HG03571 (cell line): ENCODE measurements around the gene ACSM6.

ENCODE experiments used
- ATAC-seq: cut with Tn5 transposase; IDR thresholded peaks from one replicate; pipeline ENCODE4 v1.9.1; 2021; ENCODE audit not compliant: unreplicated experiment

ACSM6 gene

DNA sequence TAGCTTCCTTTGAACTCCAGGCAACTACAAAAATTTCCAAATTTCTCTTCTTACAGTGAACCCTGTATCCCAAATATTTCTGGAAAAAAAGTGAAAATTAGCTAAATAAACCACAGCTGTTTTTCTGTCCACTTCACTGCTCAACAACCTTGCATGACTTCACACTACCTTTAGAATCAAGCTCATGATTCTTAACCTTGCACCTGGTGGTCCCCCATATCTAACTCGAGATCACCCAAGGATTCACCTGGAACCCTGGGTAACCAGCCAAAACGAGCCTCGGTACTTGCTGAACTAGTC, 49.2 kb downstream of the ACSM6 start:
- no peak for ATAC-seq

DNA sequence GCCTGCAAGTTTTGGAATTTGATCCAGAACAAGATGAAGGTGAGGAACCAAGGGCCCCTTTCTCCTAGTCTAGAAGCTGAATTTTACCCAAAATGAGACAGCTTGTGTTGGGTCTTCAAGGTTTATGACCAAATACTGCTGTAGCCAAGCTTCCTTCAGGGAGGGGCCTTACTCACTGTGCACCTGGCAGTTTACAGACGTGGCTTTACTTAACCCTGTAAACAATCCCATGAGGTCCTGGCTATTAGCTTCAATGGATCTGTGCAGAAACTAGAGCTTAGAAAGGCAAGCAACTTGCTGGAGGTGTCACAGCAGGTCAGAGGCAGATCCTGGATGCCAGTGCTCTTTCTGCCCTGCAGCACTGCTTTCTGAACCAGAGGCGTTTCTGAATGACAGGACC, 50.1 kb downstream of the ACSM6 start:
- no peak for ATAC-seq

DNA sequence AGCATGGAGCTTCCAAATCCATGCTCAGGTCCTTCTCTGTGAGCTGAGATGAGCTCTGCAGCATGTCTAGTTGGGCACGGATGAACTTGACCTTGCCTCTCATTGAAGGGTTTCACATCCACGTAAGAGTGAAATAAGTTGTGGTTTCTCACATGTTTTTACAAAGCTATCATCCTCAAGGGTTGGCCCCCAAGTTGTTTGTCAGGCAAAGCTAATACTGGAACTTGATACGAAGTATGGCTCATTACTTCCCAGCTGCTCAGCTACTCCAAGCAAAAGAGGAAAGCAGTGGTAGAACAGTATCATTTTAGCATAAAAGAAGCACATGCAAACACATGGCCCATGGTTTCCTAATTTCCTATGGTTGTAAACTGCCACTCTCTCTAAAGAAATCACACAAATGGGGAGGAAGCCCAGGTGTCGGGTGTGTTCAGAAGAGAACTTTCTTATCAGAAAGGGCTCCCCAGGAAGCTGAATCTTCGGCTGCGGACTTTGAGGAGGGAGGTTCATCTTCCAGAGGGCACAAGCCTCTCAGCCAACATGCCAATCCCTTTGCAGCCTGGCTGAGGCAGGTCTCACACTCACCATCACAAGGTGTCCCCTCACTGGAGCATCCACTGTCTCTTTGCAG, 51.5 kb downstream of the ACSM6 start:
- peak; percentile 84 for ATAC-seq

DNA sequence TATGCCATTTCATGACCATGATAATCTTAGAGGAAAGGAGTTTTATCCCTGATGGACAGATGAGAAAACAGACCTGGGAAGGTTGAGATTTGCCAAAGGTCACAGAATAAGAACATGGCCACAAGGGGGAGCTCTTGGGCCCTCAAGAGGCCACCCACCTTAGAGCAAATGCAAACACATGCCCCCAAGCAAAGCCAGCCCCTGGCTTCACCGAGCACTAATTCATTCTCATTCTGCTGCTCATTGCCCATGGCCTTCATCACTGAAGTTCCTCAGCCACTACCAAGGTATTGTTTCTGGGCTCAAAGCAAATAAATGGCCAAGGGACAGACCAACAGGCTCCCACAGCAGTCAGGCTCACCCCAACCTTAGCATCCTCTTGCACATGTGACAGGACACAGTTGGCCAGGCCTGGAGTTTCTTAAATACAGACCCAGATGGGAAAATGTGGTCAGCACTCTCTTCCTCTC, 52.6 kb downstream of the ACSM6 start:
- no peak for ATAC-seq

DNA sequence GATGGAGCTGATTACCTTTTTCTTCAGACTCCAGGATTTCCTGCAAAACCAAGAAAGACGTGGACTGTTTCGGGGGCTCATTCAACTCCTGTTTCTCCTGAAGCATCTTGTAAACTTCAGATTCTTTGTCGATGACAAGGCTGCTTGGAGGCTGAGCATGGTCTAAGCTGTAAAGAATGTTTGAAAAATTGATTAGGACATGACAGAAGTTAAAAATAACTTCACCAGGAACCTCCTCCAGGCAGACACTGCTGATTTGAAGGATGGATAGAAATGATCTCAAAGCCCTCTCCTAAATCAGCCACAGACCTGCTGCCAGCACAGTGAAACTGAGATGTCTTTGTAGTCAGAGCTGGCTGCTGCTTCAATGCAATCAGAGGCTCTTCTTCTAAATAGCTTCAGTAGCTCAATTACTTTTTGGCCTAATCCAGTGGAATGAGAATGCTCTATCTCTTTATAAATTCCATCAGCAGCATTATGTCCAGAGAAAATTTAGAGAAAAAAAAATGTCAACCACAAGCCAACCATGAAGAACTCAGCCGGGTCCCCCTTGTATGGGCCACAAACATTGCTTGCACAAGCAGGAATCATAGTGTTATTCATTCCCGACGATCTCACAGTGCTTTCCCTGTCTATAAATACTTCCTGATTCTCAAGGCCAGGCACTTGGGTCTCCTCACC, 53.3 kb downstream of the ACSM6 start:
- ATAC-seq = no peak

DNA sequence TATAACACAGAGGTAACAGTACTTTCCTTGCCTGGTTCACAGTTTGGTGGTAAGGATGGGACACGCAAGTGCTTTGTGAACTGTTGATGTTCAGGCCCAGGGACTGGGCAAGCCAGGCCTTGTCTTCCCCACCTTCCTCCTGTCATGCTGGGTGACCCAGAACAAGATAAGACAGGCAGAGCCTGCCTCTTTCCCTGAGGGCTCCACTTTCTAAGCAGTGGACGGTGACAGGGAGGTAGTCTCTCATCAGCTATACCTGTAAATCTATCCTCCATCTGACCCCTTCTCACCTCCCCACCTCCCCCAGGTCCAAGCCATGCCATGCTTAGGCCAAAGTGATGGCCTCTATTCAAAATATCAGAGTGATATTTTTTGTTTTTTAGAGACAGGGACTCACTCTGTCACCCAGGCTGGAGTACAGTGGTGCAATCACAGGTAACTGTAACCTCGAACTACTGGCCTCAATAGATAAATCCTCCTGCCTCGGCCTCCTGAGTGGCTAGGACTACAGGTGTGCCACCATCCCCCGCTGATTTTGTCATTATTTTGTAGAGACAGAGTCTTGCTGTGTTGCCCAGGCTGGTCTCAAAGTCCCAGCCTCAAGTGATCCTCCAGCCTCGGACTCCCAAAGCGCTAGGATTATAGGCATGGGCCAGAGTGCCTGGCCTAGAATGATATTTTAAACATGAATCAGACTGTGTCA, 54.0 kb downstream of the ACSM6 start:
- no peak for ATAC-seq

DNA sequence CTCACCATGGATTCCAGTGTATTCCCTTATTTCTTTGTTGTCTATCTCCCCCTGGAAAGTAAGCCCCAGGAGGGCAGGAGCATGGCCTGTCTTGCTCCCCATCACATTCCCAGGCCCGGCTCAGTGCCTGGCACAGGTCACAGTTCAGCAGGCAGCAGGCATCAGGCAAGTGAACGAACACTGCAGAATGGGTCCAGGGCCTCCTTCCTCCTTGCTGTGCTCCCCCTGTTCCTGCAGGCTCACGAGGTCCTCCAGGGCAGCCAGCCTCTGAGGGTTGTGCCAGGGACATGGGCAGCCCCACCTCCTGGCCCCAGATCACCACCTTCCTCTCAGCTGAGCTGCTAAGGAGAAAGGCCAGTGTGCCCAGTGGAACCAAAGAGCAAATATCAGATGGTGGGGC, 55.0 kb downstream of the ACSM6 start:
- no peak for ATAC-seq

DNA sequence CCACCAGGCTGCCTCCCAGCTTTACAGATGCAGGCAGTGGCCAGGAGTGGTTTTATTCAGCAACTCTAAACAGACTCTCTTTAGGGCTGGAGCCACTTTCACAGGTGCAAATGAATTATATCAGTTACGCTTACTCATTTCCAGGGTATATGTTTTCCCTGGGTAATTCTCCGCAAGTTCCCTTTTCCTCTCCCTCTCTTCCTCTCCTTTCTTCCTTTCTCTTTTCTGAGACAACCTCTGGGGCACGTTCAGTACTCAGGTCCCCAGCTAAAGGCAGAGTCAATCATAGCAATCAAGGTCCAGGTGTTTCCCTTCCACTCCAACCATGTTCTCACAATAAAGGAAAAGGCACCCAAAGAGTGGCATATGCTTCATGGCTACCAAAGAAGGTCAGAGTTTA, 55.4 kb downstream of the ACSM6 start:
- no peak for ATAC-seq

DNA sequence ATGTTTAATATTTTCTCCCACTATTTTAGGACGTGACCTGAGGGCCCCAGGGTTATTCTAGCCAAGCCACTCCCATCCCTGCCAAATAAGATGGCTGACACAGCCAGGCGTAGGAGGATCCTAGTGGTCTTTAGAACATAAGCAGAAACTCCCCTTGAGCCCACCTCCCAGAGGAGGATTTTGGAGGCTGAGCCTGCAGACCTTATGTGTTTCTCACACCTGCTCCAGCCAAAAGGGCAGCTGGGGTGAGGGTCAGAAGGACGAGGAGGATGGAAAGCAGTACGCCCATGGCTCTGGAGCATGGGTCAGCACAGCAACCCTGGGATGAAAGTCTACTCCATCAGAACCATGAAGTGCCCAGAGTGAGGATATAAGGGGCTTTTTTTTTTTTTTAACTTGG, 56.8 kb downstream of the ACSM6 start:
- no peak for ATAC-seq

DNA sequence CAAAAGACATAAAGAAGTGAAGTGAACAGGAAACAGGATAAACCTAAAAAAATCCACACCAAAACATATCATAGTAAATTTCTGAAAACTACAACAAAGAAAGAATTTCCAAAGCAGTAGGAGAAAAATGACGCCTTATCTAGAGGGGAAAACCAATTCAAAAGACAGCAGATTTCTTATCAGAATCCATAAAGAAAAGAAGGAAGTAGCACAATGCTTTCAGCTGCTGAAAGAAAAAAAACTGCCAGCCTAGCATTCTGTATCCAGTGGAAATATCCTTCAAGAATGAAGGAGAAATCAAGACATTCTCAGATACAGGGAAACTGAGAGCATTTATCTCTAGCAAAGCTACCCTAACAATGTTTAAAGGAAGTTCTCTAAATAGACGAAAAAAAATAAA, 59.0 kb downstream of the ACSM6 start:
- ATAC-seq = no peak

DNA sequence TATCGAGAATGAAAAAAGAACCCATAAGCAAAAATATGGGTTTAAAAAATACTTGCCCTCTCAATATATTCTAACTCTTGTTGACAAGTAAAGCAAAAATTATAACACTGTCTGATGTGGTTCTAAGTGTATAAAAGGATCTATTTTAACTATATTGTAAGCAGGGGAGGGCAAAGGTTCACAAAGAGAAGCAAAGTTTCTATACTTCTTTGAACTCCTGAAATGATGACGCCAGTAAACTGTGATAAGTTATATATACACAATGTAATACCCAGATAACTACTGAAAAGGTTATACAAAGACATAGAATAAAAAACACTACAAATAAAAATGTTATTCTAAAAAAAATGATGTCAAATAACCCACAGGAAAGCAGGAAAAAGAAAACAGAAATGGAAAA, 59.6 kb downstream of the ACSM6 start:
- ATAC-seq = no peak

DNA sequence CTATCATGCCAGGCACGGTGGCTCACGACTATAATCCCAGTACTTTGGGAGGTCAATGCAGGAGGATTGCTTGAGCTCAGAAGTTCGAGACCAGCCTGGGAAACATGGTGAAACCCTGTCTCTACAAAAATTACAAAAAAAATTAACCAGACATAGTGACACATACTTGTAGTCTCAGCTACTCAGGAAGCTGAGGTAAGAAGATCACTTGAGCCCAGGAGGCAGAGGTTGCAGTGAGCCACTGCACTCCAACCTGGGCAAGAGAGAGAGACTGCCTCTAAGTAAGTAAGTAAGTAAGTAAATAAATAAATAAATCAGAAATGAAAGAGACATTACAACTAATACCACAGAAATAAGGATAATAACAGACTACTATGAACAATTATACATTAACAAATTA, 60.6 kb downstream of the ACSM6 start:
- ATAC-seq = no peak

DNA sequence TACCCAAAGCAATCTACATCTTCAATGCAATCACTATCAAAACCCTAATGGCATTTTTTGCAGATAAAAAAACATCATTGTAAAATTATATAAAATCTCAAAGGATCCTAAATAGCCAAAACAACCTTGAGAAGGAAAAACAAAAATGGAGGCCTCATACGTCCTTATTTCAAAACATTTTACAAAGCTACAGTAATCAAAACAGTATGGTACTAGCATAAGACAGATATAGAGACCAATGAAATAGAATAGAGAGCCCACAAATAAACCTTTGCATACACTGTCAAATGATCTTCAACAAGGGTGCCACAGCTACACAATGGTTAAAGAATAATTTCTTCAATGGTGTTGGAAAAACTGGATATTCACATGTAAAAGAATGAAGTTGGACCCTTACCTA, 62.2 kb downstream of the ACSM6 start:
- no peak for ATAC-seq

DNA sequence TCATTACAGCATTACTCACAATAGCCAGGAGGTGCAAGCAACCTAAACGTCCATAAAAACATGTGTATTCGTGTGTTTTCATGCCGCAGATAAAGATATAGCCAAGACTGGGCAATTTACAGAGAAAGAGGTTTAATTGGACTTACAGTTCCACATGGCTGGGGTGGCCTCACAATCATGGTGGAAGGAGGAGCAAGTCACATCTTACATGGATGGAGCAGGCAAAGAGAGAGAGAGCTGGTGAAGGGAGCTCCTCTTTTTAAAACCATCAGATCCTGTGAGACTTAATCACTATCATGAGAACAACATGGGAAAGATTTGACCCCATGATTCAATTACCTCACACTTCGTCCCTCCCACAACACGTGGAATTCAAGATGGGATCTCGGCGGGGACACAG, 63.8 kb downstream of the ACSM6 start:
- no peak for ATAC-seq

DNA sequence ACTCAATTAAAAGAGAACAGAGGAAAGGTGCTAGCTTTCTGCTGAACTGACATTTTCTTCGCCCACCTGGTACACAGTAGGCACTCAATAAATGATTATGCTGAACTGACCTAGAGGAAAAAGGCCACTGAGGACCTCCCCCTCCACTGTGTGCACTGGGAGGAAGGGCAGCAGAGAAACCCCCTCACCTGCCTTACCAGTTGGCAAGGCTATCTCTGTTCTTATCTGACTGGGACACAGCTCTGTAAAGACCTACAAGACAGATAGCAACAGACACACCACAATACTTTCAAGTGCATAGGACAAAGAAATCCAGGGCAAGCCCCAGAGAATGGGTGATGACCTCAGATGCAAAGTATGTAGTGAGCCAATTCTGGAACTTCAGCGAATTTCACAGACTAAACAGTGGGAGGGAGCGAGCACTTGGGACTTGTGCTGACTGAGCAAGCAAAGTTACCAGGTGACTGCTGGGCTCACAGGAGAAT, 66.4 kb downstream of the ACSM6 start:
- ATAC-seq = no peak

DNA sequence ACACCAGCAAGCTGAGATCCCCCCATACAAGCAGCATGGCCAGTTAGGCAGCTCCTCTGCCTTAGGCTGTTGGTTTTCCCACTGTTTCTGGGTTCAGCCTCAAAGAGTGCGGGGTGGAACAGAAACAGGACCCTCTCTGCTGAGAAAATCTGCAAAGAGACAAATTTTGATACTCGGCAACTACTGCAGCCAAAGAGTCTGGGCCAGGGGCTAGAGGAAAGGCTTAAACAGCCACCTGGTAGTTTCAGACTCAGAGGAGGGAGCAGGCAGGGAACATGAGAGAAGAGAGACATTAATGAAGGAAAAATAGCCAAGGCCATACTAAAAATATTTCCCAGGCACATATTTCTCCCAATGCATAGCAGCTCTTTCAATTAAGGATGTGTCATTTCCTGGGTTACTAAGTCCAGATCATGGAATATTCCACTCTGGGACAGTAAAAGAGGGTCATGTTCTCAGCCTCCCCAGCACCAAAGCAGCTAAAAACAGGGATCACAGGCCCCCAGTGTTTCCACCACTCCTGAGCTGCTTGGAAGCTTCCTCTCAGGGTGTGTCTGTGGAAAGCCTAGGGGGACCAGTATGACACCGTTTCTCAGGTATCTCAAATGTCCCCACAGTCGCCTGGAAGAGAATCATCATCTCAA, 67.0 kb downstream of the ACSM6 start:
- no peak for ATAC-seq

DNA sequence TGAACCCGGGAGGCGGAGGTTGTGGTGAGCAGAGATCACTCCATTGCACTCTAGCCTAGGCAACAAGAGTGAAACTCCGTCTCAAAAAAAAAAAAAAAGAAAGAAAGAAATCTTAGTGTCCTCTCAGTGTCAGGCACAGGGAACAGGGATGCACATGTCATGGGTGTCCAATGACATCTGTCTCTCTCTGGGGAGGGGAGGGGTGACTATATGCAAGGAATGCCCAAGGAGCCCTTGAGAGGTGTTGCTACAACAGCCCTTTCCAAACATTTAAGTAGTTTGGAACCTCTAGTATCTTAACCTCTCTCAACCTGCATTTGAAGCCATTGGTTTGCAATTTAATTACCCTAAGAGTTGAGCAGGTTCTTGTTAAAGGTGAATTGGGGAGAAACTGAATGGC, 67.9 kb downstream of the ACSM6 start:
- no peak for ATAC-seq

DNA sequence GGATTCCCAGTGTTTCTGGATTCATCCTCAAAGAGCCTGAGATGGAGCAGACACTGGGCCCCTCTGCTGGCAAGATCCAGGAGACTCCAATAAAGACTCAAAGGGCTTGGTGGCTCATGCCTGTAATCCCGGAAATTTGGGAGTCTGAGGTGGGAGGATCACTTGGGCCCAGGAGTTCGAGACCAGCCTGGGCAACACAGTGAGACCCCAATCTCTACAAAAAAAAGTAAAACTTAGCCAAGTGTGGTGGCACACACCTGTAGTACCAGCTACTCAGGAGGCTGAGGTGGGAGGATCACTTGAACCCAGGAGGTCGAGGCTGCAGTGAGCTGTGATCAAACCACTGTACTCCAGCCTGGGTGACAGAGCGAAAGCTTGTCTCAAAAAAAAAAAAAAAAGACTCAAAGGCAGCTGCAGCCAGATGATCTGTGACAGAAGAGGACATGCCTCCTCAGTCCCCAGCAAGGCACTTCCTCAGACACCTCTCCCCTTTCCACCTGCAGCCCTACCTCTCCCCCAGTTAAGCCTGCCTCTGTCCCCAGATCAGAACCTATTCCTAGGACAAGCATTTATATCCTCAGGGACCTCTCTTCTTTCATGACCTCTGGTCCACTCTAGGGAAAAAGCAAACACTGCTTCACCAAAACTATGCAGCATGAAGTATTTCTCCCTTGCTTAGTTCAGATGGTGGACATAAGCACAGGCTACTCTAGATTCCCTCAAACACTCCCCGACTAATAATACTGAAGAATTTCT, 68.9 kb downstream of the ACSM6 start:
- ATAC-seq = no peak

DNA sequence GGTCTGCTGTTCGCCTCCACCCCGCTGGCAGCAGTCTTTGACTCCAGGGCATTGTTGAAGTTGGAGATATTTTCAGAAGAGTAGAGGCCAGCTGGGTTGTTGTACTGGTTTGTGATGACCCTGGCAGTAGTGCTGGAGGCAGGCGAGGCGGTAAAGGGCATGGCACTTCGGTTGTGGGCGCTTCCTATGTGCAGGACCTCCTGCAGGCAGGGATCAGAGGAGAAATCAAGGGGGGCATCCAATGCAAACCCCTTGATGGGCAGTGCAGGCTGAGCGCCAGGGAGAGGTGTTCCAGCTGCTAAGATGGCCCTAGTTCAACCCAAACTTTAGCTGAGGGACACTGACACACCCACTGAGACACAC, 69.8 kb downstream of the ACSM6 start:
- no peak for ATAC-seq

DNA sequence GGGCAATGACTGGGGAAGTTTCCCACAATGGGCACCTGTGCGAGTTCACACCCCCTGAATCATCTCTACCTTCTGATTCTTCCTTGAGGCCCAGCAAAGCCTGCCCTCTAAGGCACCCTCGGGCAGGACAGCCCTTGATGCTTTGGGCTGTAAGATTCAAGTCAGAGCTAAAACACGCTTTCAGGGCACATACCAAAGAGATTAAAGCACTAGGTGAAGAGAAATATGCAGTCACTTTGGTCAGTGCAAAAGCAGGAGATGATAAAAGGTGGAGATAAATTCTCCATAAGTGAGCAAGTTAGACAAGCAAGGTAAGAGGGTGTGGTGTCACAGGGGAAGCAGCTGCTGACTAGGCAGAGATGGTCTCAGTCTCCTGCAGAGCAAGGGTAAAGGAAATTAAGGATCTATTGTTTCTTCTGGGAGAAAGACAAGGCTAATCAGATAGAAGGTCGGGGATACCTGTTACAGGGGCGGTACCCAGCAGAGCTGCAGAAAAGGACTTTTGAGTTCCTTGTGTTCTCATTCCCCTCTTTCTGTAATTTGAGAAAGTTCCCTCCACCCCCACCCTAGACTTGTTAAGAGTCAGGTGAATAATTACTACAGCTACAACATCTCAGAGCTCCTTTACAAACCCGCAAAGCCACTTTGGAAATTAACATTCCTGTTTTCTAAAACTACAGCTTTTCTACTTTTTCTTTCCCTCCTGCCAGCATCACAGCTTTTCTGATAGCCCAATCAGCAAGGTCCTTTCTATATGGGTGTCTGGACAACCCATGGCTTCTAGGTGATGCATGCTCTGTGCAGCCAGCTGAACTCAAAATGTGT, 70.4 kb downstream of the ACSM6 start:
- no peak for ATAC-seq
